ENCODE data around the gene RMDN2. TPM values are rescaled to one million over a fixed set of nuclear protein-coding genes. Genes with fewer than 3 reads are reported as not detected.

Gene RMDN2
- total RNA-seq, 1 donor from 2014 or later, result 7.0 TPM

DNA sequence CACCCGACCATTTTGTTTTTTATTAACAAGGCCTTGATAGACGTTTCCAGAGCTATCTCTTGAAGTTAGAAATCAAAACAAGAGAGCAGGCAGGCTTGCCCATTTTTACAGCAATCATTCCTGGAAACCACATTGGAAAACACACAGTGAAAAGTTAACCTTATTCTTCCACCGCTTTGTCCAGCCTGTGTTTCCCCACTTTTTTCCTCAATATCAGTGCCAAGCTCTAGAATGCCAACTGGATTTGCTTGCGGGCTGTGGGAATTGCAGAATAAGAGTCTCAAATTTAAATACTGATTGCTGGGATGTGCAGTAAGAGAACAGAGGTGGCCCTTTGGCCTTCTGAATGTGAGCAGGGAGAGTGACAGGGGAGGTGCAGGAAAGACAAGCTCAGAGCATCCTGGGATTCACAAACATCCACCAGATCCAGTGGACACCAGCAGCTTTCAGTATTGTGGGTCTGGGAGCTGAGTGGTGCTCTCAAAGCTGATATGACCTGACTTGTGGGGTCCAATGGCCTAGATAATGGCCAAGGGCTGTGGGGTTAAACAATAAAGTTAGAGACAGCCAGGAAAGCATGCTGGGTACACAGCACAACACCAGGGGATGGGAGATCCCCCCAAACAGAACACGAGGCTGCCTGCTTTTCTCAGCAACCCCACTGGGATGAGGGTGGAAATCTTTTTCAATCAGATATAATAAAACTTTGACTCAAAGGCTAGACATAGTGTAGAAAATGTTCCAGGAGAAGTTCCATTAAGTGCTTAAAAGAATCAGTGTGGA, 135.3 kb downstream of the RMDN2 start:
- DNase-seq (ENCODE audit: extremely low spot score, unreplicated experiment), result no peak
- Mint-ChIP-seq H3K36me3 (peaks cover 17% of the 10 kb centered on the region), H3K27me3 (no peaks in the 10 kb centered on the region), H3K4me3 (no peak overlapping the region), H3K27ac (peak overlapping the region; percentile 59), H3K9me3 (no peaks in the 10 kb centered on the region), H3K4me1 (ENCODE audit: unreplicated experiment) (peaks cover 4% of the 10 kb centered on the region)
- TF ChIP-seq, protein P1, sequence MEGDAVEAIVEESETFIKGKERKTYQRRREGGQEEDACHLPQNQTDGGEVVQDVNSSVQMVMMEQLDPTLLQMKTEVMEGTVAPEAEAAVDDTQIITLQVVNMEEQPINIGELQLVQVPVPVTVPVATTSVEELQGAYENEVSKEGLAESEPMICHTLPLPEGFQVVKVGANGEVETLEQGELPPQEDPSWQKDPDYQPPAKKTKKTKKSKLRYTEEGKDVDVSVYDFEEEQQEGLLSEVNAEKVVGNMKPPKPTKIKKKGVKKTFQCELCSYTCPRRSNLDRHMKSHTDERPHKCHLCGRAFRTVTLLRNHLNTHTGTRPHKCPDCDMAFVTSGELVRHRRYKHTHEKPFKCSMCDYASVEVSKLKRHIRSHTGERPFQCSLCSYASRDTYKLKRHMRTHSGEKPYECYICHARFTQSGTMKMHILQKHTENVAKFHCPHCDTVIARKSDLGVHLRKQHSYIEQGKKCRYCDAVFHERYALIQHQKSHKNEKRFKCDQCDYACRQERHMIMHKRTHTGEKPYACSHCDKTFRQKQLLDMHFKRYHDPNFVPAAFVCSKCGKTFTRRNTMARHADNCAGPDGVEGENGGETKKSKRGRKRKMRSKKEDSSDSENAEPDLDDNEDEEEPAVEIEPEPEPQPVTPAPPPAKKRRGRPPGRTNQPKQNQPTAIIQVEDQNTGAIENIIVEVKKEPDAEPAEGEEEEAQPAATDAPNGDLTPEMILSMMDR (conservative IDR thresholded peaks at IDR 0.05), result no peak

DNA sequence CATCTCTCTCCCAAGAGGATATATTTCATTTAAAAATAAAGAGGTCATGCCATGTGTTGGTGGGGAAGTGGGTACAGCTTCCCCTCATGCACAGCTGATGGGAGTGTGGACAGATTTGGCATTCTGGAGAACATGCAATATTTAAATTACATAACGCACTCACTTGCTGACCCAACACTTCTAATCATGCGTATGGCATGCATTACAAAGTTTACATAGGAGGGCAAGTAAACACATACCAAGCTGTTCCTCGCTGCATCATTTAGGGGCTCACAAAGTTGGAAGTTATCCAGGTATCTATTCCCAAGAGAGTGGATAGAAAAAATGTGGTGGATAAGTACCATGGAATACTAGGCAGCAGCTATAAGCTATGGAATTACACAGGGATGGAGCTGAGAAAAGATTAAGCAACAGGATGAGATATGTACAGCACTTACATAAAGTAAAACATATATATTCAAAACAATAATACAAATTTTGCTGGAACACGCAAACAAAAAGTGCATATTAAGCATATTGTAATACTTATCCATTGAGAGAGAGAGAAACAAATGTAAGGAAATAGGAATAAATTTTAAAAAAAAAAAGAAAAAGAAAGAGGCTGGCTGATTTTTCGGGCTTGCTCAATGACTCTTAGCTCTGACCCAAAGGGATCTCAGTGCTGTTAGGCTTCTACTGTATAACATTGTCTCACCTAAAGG, 139.9 kb downstream of the RMDN2 start:
- no peaks in the 10 kb centered on the region for H3K9me3 Mint-ChIP-seq
- H3K27me3 Mint-ChIP-seq, result no peaks in the 10 kb centered on the region
- DNase-seq (ENCODE audit: extremely low spot score, unreplicated experiment), result no peak
- H3K27ac Mint-ChIP-seq, result peak overlapping the region; percentile 32
- H3K36me3 Mint-ChIP-seq, result peaks cover 45% of the 10 kb centered on the region
- peaks cover 25% of the 10 kb centered on the region for H3K4me1 Mint-ChIP-seq (ENCODE audit: unreplicated experiment)
- peak overlapping the region; percentile 50 for H3K4me3 Mint-ChIP-seq
- TF ChIP-seq, protein P1 (conservative IDR thresholded peaks at IDR 0.05), result no peak

DNA sequence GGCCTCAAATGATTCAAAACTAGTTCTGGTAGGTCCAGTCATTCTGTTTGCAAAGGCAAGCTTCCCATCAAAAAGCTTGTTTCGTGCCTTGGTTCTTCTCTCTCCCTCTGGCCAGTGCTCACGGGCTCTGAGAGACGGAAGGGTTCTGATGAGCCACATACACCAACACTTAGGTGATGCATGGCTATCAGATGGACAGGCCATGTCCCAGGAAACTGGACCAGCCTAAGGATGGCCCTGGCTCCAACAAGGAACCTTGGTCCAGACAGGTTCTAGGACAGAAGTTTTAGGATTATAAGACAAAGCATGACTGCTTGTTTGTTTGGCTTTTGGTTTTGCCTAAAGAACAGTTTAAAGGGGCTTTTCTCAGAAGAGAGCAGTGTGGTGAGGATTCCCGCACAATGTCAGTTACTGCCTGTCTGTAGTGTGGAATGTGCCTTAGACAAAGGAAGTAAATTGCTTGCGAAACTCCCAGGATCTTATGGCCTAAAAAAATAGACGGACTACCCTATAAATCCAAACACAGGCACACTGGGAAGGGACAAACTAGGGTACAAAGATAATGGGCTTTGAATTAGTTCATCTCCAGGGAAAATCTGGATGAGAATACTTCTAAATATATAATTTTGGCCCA, 140.5 kb downstream of the RMDN2 start:
- peaks cover 29% of the 10 kb centered on the region for H3K4me1 Mint-ChIP-seq (ENCODE audit: unreplicated experiment)
- TF ChIP-seq, protein P1 (conservative IDR thresholded peaks at IDR 0.05), result no peak
- H3K27me3 Mint-ChIP-seq, result no peaks in the 10 kb centered on the region
- H3K4me3 Mint-ChIP-seq, result peak overlapping the region; percentile 50
- H3K9me3 Mint-ChIP-seq, result no peaks in the 10 kb centered on the region
- peaks cover 51% of the 10 kb centered on the region for H3K36me3 Mint-ChIP-seq
- H3K27ac Mint-ChIP-seq, result peak overlapping the region; percentile 32
- no peak for DNase-seq (ENCODE audit: extremely low spot score, unreplicated experiment)

DNA sequence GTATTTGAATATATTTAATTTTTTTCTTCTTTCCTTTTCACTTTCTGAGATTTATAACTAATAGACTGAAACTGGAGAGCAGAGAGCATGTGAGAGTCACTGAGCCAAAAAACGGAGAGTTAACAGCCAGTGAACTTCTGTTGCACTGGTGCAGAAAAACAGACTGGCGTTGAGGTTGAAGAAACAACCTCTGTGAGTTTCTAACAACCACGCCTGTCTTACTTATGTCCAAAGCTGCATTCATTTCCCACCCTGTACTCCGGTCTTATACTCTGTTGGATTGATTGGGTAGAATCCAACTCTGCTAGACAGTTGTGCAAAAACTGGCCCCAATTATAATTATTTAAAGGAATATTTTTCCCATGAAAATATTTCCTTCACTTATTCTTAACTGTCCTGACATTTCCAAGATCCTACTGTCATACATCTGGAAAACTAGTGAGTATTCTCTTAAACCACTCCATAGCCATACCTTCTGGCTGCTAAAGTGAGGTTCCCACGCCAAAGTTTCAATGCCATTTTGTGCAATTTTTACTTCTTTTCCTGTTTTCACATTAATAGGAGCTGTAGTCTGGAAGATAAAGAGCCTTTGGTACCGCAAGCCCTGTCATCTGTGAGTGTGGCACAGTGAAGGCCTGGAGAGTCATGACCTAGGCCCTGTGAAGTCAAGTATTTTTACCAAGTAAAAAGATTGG, 141.5 kb downstream of the RMDN2 start:
- peaks cover 61% of the 10 kb centered on the region for H3K36me3 Mint-ChIP-seq
- TF ChIP-seq, protein P1 (conservative IDR thresholded peaks at IDR 0.05), result no peak
- no peak overlapping the region for H3K27ac Mint-ChIP-seq
- H3K4me3 Mint-ChIP-seq, result peak overlapping the region; percentile 85
- DNase-seq (ENCODE audit: extremely low spot score, unreplicated experiment), result no peak
- H3K27me3 Mint-ChIP-seq, result peaks cover 5% of the 10 kb centered on the region
- H3K9me3 Mint-ChIP-seq, result no peaks in the 10 kb centered on the region
- peaks cover 29% of the 10 kb centered on the region for H3K4me1 Mint-ChIP-seq (ENCODE audit: unreplicated experiment)

Other genes starting within 250 kb of the RMDN2 start
- 176 and 360 TPM in 2 replicates for gene CYP1B1, start 150.9 kb downstream of the RMDN2 start, total RNA-seq (ENCODE audit: low replicate concordance)

Measured in type B pancreatic cell (in vitro differentiated cells).